ENCODE results near the gene TGFB1.

Gene TGFB1

DNA sequence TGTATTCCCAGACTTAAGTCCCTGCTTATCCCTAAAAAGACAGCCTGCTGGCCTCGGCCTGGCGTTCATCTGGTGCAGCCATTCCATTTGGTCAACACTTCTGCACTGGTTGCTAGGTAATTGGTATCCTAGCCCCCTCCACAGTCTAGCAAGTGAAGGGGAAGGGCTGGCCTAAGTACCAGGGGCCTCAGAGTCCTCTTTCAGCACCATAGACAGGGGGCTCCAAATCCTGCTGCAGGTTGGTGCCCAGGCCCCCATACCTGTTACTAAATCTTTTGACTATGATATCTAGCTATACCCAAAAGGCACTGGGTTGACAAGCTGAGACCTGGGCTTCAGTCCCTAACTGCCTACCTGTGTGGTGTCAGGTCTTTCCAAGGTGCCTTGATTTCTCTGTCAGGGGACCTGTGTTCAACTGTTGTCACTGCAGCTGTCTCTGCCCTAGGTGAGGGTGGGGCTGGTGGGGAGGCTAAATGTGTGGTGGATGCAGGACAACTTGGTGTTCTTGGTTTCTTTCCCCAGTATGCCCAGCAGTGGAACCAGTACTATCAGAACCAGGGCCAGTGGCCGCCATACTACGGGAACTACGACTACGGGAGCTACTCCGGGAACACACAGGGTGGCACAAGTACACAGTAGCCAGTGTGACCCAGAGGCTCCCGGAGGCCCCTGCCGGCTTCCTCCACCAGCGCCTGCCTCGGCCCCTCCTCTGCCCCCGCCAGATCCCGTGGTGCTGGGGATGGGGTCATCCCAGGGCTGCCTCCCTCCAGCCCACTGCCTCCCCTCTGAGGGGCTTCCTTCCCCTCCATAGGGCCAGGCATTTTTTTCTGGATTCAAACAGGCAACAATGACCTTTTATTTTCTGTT is 47.6 kb downstream of the TGFB1 start:
- peaks cover 0 to 82% (median 62%) of the 10 kb centered on the region in 11 experiments; a peak in 19 of 22 replicates for H4K20me1 ChIP-seq
- no peaks in the 10 kb centered on the region for H3K27me3 ChIP-seq
- H3K4me1 ChIP-seq, result peaks cover 84 to 93% (median 91%) of the 10 kb centered on the region in 10 experiments
- H3K9ac ChIP-seq, result peak overlapping the region; percentile 63 to 95 (median 90)
- H3K36me3 ChIP-seq, result peaks cover 53 to 76% (median 59%) of the 10 kb centered on the region in 11 experiments
- no peaks in the 10 kb centered on the region for H3K9me3 ChIP-seq (replicated peaks in 1 of 11)
- peak overlapping the region; percentile 79 to 98 (median 92) for H3K4me2 ChIP-seq
- peak overlapping the region in 4 of 10 experiments; percentile 6 to 52 (median 12); a peak in 4 of 20 replicates for H3K4me3 ChIP-seq
- peak overlapping the region; percentile 73 to 97 (median 93); a peak in 21 of 22 replicates for H3K27ac ChIP-seq
- TF ChIP-seq Cebpa-rat (IDR thresholded peaks at IDR 0.05), result no peak

DNA sequence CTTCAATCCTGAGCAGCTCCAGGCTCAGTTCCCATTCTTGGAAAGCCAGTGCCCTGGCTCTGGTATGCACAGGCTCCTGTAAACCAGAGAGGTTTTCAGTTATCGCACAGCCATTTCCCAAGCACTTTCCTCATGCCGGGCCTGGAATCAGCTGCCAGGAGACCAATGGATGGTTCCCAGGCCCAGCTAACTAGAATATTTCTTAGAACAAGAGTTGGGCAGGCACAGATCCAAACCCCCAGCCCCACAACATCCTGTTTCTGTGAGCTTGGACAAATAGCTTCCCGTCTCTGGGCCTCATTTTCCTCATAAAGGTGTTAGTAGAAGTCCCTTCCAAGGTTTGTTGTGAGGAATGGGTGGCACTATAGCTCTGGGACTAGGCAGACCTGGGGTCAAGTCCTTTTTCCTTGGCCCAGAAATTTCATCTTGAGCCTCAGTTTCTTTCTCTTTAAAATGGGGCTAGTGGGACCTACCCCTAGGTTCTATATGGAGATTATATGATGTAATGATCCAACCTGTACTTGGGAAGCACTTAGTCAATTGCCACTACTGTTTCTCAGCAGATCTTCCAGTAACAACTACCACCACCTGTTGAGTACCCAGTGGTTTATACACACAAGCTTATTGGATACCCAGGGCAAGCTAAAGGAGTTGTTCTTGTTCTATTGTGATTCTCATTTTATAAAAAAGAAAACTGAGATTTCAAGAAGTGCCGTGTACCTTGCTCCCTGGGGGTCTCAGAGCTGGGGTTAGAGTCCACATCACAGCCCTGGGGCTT is 48.8 kb downstream of the TGFB1 start:
- H3K4me2 ChIP-seq, result peak overlapping the region in 9 of 11 experiments; percentile 11 to 97 (median 79); a peak in 11 of 22 replicates
- peaks cover 0 to 87% (median 70%) of the 10 kb centered on the region in 11 experiments; a peak in 20 of 22 replicates for H4K20me1 ChIP-seq
- H3K9ac ChIP-seq, result peak overlapping the region in 8 of 11 experiments; percentile 2 to 71 (median 34); a peak in 8 of 22 replicates
- H3K4me3 ChIP-seq, result no peak overlapping the region
- no peaks in the 10 kb centered on the region for H3K27me3 ChIP-seq
- H3K4me1 ChIP-seq, result peaks cover 92 to 99% (median 98%) of the 10 kb centered on the region in 10 experiments
- no peak for TF ChIP-seq Cebpa-rat (IDR thresholded peaks at IDR 0.05)
- H3K36me3 ChIP-seq, result peaks cover 64 to 89% (median 72%) of the 10 kb centered on the region in 11 experiments
- H3K9me3 ChIP-seq (replicated peaks in 1 of 11), result no peaks in the 10 kb centered on the region
- H3K27ac ChIP-seq, result peak overlapping the region in 7 of 11 experiments; percentile 4 to 88 (median 36); a peak in 8 of 22 replicates

- Histone ChIP-seq H3K27me3 (no peaks in the 10 kb centered on the region), H3K4me3 (no peak overlapping the region), H3K4me2 (peak overlapping the region; percentile 79 to 97 (median 83); a peak in 19 of 22 replicates), H3K27ac (peak overlapping the region in 10 of 11 experiments; percentile 4 to 96 (median 74); a peak in 10 of 22 replicates), H4K20me1 (peaks cover 0 to 91% (median 80%) of the 10 kb centered on the region in 11 experiments; a peak in 20 of 22 replicates), H3K9ac (peak overlapping the region in 5 of 11 experiments; percentile 2 to 71 (median 33); a peak in 6 of 22 replicates), H3K36me3 (peaks cover 64 to 93% (median 81%) of the 10 kb centered on the region in 11 experiments), H3K9me3 (replicated peaks in 1 of 11) (no peaks in the 10 kb centered on the region), H3K4me1 (peaks cover 95 to 100% (median 100%) of the 10 kb centered on the region in 10 experiments)
- no peak for TF ChIP-seq Cebpa-rat (IDR thresholded peaks at IDR 0.05)
Measured at GRCh38 chr19:41303954-41304353, 49.8 kb downstream of the TGFB1 start.

DNA sequence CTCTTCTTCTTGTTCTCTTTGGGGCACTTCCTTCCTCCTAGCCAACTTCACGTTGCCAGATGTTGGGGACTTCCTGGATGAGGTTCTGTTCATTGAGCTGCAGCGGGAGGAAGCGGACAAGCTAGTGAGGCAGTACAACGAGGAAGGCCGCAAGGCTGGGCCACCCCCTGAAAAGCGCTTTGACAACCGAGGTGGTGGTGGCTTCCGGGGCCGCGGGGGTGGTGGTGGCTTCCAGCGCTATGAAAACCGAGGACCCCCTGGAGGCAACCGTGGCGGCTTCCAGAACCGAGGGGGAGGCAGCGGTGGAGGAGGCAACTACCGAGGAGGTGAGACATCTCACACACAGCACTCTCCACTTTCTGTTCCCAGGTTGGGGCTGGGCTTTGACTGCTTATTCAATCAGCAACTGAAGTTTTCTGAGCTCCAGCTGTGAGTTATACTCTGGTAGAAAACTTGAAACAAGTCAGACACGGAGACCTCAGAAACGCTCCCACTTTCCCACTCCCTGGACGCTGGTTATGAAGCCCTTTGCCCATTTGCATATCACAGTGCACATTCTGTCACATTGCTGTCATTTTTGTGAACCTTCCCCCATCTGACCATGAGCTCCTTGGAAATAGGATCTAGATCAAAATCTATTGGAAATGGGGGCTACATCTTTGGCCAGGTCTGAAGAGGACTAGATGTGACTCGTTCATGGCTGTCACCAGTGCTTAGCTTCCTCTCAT is 50.9 kb downstream of the TGFB1 start:
- Histone ChIP-seq H3K27ac (peak overlapping the region; percentile 68 to 98 (median 78); a peak in 21 of 22 replicates), H4K20me1 (peaks cover 0 to 98% (median 87%) of the 10 kb centered on the region in 11 experiments; a peak in 19 of 22 replicates), H3K4me2 (peak overlapping the region; percentile 79 to 90 (median 82)), H3K4me1 (peaks cover 93 to 100% (median 100%) of the 10 kb centered on the region in 10 experiments), H3K4me3 (peak overlapping the region in 6 of 10 experiments; percentile 13 to 43 (median 24); a peak in 7 of 20 replicates), H3K9ac (peak overlapping the region; percentile 31 to 74 (median 60); a peak in 21 of 22 replicates), H3K36me3 (peaks cover 61 to 98% (median 87%) of the 10 kb centered on the region in 11 experiments), H3K9me3 (replicated peaks in 1 of 11) (no peaks in the 10 kb centered on the region), H3K27me3 (no peaks in the 10 kb centered on the region)
- no peak for TF ChIP-seq Cebpa-rat (IDR thresholded peaks at IDR 0.05)

DNA sequence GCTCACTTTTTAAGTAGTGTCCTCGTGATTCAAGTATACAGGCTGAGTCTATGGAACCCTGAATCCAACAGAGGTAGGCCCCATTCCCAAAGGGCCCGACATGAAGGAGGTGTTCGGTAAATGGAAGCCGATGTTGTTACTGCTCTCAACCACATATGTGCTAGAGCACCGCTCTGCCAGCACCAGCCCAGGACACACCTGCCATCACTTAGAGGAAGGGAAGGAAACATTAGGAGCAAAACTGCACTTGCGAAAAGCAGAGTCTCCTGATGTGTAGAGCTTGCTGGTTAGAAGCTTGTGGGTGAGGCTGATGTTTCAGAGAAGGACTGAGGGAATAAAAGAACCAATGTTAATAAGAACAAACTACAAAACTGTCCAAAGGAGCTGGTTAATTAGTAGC is 53.2 kb downstream of the TGFB1 start:
- H4K20me1 ChIP-seq, result peaks cover 4 to 99% (median 94%) of the 10 kb centered on the region in 11 experiments; a peak in 20 of 22 replicates
- 0 out of 20 replicates have a peak overlapping the region, but pooled peaks of 1 of the 10 experiments have one; percentile 5 for H3K4me3 ChIP-seq
- peaks cover 65 to 98% (median 93%) of the 10 kb centered on the region in 11 experiments for H3K36me3 ChIP-seq
- peak overlapping the region in 10 of 11 experiments; percentile 9 to 98 (median 82); a peak in 15 of 22 replicates for H3K27ac ChIP-seq
- TF ChIP-seq Cebpa-rat (IDR thresholded peaks at IDR 0.05), result no peak
- H3K9me3 ChIP-seq (replicated peaks in 1 of 11), result no peaks in the 10 kb centered on the region
- peak overlapping the region; percentile 14 to 90 (median 59); a peak in 17 of 22 replicates for H3K9ac ChIP-seq
- H3K4me1 ChIP-seq, result peaks cover 94 to 100% (median 100%) of the 10 kb centered on the region in 10 experiments
- no peaks in the 10 kb centered on the region for H3K27me3 ChIP-seq
- H3K4me2 ChIP-seq, result peak overlapping the region; percentile 79 to 90 (median 82)

- no peak for TF ChIP-seq Cebpa-rat (IDR thresholded peaks at IDR 0.05)
- H3K27me3 ChIP-seq, result no peaks in the 10 kb centered on the region
- peak overlapping the region; percentile 79 to 90 (median 82) for H3K4me2 ChIP-seq
- peaks cover 4 to 100% (median 97%) of the 10 kb centered on the region in 11 experiments; a peak in 20 of 22 replicates for H4K20me1 ChIP-seq
- peak overlapping the region in 10 of 11 experiments; percentile 21 to 90 (median 70); a peak in 17 of 22 replicates for H3K9ac ChIP-seq
- peak overlapping the region; percentile 9 to 98 (median 81); a peak in 17 of 22 replicates for H3K27ac ChIP-seq
- H3K4me3 ChIP-seq, result no peak overlapping the region
- no peaks in the 10 kb centered on the region for H3K9me3 ChIP-seq (replicated peaks in 1 of 11)
- peaks cover 89 to 100% (median 99%) of the 10 kb centered on the region in 10 experiments for H3K4me1 ChIP-seq
- H3K36me3 ChIP-seq, result peaks cover 65 to 98% (median 93%) of the 10 kb centered on the region in 11 experiments
Measured at GRCh38 chr19:41299755-41300089, 54.0 kb downstream of the TGFB1 start.

GRCh38 chr19:41299046-41299754 is 54.5 kb downstream of the TGFB1 start:
- H3K4me2 ChIP-seq, result peak overlapping the region; percentile 79 to 90 (median 82)
- no peak for TF ChIP-seq Cebpa-rat (IDR thresholded peaks at IDR 0.05)
- H3K4me1 ChIP-seq, result peaks cover 84 to 100% (median 98%) of the 10 kb centered on the region in 10 experiments
- no peaks in the 10 kb centered on the region for H3K27me3 ChIP-seq
- H4K20me1 ChIP-seq, result peaks cover 4 to 100% (median 99%) of the 10 kb centered on the region in 11 experiments; a peak in 20 of 22 replicates
- peak overlapping the region; percentile 21 to 90 (median 70); a peak in 19 of 22 replicates for H3K9ac ChIP-seq
- H3K4me3 ChIP-seq, result peak overlapping the region in 4 of 10 experiments; percentile 5 to 28 (median 9); a peak in 4 of 20 replicates
- peaks cover 65 to 98% (median 93%) of the 10 kb centered on the region in 11 experiments for H3K36me3 ChIP-seq
- H3K9me3 ChIP-seq (replicated peaks in 1 of 11), result no peaks in the 10 kb centered on the region
- peak overlapping the region; percentile 36 to 98 (median 81) for H3K27ac ChIP-seq
